GM23338 (cell line): Measurements from ENCODE around the gene FAM9C. TPM values are rescaled to one million over a fixed set of nuclear protein-coding genes. Genes with fewer than 3 reads are reported as not detected.

Experiments
- ATAC-seq: fragments of 200-7000 bp; cut with Tn5 transposase; 3 replicates; pipeline ENCODE4 v1.9.1; 2020
- DNase-seq: peaks from one replicate; pipeline ENCODE4 v3.0.0-alpha.2; 2015; ENCODE audit warnings: low spot score
- H2AFZ ChIP-seq: fragments of 200-600 bp; sonication (generic); 2 replicates; pipeline ENCODE4 v1.8.0; 2016; ENCODE audit warnings: antibody characterized with exemption, mild to moderate bottlenecking, moderate library complexity
- H3F3A ChIP-seq: fragments of 200-600 bp; sonication (generic); replicated peaks from 2 replicates; pipeline ENCODE4 v1.8.0; 2017; ENCODE audit warnings: antibody characterized with exemption, mixed run types, low read depth
- H3K27ac ChIP-seq: fragments of 200-600 bp; sonication (generic); 2 replicates; pipeline ENCODE4 v1.6.1; 2016; ENCODE audit warnings: low read depth
- H3K27me3 ChIP-seq: fragments of 200-600 bp; sonication (generic); 2 replicates; pipeline ENCODE4 v1.8.0; 2016; ENCODE audit warnings: mild to moderate bottlenecking, mixed run types, moderate library complexity; ENCODE audit not compliant: insufficient read depth
- H3K36me3 ChIP-seq: fragments of 200-600 bp; sonication (generic); 2 replicates; pipeline ENCODE4 v1.8.0; 2016; ENCODE audit warnings: mild to moderate bottlenecking; ENCODE audit not compliant: insufficient read depth
- H3K4me1 ChIP-seq: fragments of 200-600 bp; sonication (generic); 2 replicates; pipeline ENCODE4 v1.8.0; 2016; ENCODE audit warnings: mild to moderate bottlenecking, moderate library complexity; ENCODE audit not compliant: insufficient read depth
- H3K4me2 ChIP-seq: fragments of 200-600 bp; sonication (generic); 2 replicates; pipeline ENCODE4 v1.7.1; 2017; ENCODE audit warnings: mixed run types
- H3K4me3 ChIP-seq: fragments of 200-600 bp; sonication (generic); 2 replicates; pipeline ENCODE4 v1.6.1; 2016; ENCODE audit warnings: mixed run types
- H3K79me2 ChIP-seq: fragments of 200-600 bp; sonication (generic); replicated peaks from 2 replicates; pipeline ENCODE4 v1.8.0; 2017; ENCODE audit warnings: mild to moderate bottlenecking; ENCODE audit not compliant: insufficient read depth
- H3K9me2 ChIP-seq: fragments of 200-600 bp; sonication (generic); 2 replicates; pipeline ENCODE4 v1.8.0; 2017; ENCODE audit not compliant: insufficient read depth
- H4K20me1 ChIP-seq: fragments of 200-600 bp; sonication (generic); replicated peaks from 2 replicates; pipeline ENCODE4 v1.8.0; 2017; ENCODE audit warnings: mild to moderate bottlenecking; ENCODE audit not compliant: insufficient read depth
- H3K27ac Mint-ChIP-seq: 2 replicates; pipeline ENCODE4 v1.8.0; 2020; ENCODE audit warnings: inconsistent platforms, mild to moderate bottlenecking, moderate library complexity, mixed read lengths
- H3K27me3 Mint-ChIP-seq: 3 replicates; pipeline ENCODE4 v1.8.0; 2022; ENCODE audit warnings: low read depth, mild to moderate bottlenecking, moderate library complexity, mixed read lengths, inconsistent platforms; ENCODE audit not compliant: insufficient read depth, poor library complexity
- H3K36me3 Mint-ChIP-seq: 3 replicates; pipeline ENCODE4 v1.8.0; 2021; ENCODE audit warnings: low read depth, mild to moderate bottlenecking, inconsistent platforms, moderate library complexity, mixed read lengths
- H3K4me1 Mint-ChIP-seq: 3 replicates; pipeline ENCODE4 v1.8.0; 2020; ENCODE audit warnings: mild to moderate bottlenecking, inconsistent platforms, mixed read lengths
- H3K4me3 Mint-ChIP-seq: 3 replicates; pipeline ENCODE4 v1.8.0; 2021; ENCODE audit warnings: moderate library complexity, mild to moderate bottlenecking, inconsistent platforms, mixed read lengths
- H3K9me3 Mint-ChIP-seq: 3 replicates; pipeline ENCODE4 v1.8.0; 2020; ENCODE audit warnings: moderate library complexity, mild to moderate bottlenecking, inconsistent platforms, mixed read lengths
- CREB1 ChIP-seq: fragments of 250-450 bp; sonication (Bioruptor Pico); IDR thresholded peaks from 2 replicates; pipeline ENCODE4 v1.5.0; 2020; ENCODE audit warnings: low read depth, mild to moderate bottlenecking, moderate library complexity
- EZH2 ChIP-seq: fragments of 200-600 bp; sonication (generic); IDR thresholded peaks from one replicate; pipeline ENCODE4 v1.8.0; 2017; ENCODE audit warnings: antibody characterized with exemption, mild to moderate bottlenecking, low read depth; ENCODE audit not compliant: unreplicated experiment
- EZH2phosphoT487 ChIP-seq: fragments of 200-600 bp; sonication (generic); IDR thresholded peaks from one replicate; pipeline ENCODE4 v1.8.1; 2018; ENCODE audit warnings: antibody characterized with exemption; ENCODE audit not compliant: unreplicated experiment
- JUNB ChIP-seq: IDR thresholded peaks from one replicate; pipeline ENCODE4 v1.6.1; 2016; ENCODE audit warnings: antibody characterized with exemption; ENCODE audit not compliant: unreplicated experiment
- POLR2AphosphoS5 ChIP-seq: IDR thresholded peaks from 2 replicates; pipeline ENCODE4 v1.6.1; 2016; ENCODE audit warnings: antibody characterized with exemption, low read depth
- ZNF114 ChIP-seq: fragments of 250-450 bp; sonication (Bioruptor Pico); IDR thresholded peaks from 2 replicates; pipeline ENCODE4 v1.5.0; 2020; ENCODE audit warnings: mild to moderate bottlenecking, moderate library complexity
- polyA plus RNA-seq: library from polyadenylated mRNA; unstranded; fragments of >200 nt; fragmentation: Nextera tagmentation; extraction: Ambion mirVana; gene quantifications from 2 replicates; pipeline ENCODE4 v1.2.1, GENCODE V29; 2016
- total RNA-seq: library from RNA; depleted of rRNA; stranded (reverse); fragments of >200 nt; shearing (Covaris generic); gene quantifications from 2 replicates; pipeline ENCODE4 v1.2.3, GENCODE V29; 2014
- TF ChIP-seq, protein P1 (sequence below): IDR thresholded peaks from 2 replicates; pipeline ENCODE4 v1.6.1; 2016; ENCODE audit warnings: antibody characterized with exemption
- TF ChIP-seq, protein P2 (sequence below): IDR thresholded peaks from one replicate; pipeline ENCODE4 v1.6.1; 2018; ENCODE audit warnings: antibody characterized with exemption; ENCODE audit not compliant: unreplicated experiment
- TF ChIP-seq, protein P3 (sequence below), 2 experiments: fragments of 200-600 bp in 1 of 2; sonication (generic) in 1 of 2; conservative IDR thresholded peaks; 2 replicates each; pipeline versions ENCODE4 v1.5.1 to v1.6.1; 2016 to 2017; ENCODE audit warnings: antibody characterized with exemption in 2 of 2, low read depth in 2 of 2, mild to moderate bottlenecking in 2 of 2, moderate library complexity in 1 of 2
- TF ChIP-seq, protein P4 (sequence below): fragments of 250-450 bp; sonication (Bioruptor Pico); IDR thresholded peaks from 2 replicates; pipeline ENCODE4 v1.5.0; 2020; ENCODE audit warnings: mild to moderate bottlenecking, moderate library complexity

FAM9C gene
- total and polyA plus RNA-seq, 2 experiments from 2014 or later: 0.08 TPM; not detected in 1

DNA sequence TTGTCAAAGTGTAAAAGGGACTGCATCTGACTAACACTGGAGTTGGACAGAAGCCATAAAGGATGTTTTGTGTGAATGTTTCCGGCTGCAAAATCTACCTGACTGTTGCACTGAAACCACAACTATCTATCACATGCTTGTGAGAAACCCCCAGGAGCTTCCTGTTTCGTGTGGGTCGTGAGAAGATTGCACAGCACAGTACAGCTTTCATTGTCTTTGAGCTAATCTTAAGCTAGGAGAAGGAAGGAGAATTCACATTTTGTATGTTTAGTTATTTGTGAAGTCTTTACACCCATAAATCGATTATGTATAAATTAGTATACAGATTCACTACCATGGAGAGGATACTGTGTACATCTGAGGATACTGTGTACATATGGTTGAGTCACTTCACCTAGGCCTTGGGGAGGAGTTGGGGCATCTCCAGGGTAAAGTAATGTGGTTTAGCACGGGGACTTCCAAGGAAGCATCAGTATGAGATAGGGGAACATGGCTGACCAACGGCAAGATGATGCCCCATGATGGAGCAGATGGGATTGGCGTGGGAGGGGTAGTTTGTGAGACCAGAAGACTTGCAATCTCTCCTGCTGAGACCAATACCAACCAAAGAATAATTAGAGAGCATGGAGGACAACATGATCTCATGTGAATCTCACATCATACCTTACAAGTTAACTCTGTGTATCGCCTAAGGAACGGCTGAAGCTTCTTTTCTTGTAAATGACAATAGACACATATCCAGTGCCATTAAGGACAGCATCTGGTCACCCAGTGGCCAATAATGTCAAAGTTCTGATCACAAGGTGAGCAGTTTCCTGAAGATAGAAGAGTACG is 43.1 kb upstream of the FAM9C start:
- no peaks in the 10 kb centered on the region for H3K79me2 ChIP-seq
- H3K27me3 ChIP-seq: no peaks in the 10 kb centered on the region
- no peak for DNase-seq
- no peaks in the 10 kb centered on the region for H4K20me1 ChIP-seq
- ATAC-seq: no peak
- Mint-ChIP-seq H3K27ac (no peak overlapping the region), H3K9me3 (peaks cover 1% of the 10 kb centered on the region; the same call in 1 of the 3 replicates), H3K27me3 (peaks cover 2% of the 10 kb centered on the region), H3K4me3 (no peak overlapping the region), H3K4me1 (peaks cover 12% of the 10 kb centered on the region; the same call in 2 of the 3 replicates), H3K36me3 (no peaks in the 10 kb centered on the region)
- TF ChIP-seq CREB1 (no peak), POLR2AphosphoS5 (no peak), EZH2 (no peak), JUNB (no peak), EZH2phosphoT487 (no peak), ZNF114 (no peak)
- TF ChIP-seq, protein P1, sequence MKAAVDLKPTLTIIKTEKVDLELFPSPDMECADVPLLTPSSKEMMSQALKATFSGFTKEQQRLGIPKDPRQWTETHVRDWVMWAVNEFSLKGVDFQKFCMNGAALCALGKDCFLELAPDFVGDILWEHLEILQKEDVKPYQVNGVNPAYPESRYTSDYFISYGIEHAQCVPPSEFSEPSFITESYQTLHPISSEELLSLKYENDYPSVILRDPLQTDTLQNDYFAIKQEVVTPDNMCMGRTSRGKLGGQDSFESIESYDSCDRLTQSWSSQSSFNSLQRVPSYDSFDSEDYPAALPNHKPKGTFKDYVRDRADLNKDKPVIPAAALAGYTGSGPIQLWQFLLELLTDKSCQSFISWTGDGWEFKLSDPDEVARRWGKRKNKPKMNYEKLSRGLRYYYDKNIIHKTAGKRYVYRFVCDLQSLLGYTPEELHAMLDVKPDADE: no peak
- TF ChIP-seq, protein P2, sequence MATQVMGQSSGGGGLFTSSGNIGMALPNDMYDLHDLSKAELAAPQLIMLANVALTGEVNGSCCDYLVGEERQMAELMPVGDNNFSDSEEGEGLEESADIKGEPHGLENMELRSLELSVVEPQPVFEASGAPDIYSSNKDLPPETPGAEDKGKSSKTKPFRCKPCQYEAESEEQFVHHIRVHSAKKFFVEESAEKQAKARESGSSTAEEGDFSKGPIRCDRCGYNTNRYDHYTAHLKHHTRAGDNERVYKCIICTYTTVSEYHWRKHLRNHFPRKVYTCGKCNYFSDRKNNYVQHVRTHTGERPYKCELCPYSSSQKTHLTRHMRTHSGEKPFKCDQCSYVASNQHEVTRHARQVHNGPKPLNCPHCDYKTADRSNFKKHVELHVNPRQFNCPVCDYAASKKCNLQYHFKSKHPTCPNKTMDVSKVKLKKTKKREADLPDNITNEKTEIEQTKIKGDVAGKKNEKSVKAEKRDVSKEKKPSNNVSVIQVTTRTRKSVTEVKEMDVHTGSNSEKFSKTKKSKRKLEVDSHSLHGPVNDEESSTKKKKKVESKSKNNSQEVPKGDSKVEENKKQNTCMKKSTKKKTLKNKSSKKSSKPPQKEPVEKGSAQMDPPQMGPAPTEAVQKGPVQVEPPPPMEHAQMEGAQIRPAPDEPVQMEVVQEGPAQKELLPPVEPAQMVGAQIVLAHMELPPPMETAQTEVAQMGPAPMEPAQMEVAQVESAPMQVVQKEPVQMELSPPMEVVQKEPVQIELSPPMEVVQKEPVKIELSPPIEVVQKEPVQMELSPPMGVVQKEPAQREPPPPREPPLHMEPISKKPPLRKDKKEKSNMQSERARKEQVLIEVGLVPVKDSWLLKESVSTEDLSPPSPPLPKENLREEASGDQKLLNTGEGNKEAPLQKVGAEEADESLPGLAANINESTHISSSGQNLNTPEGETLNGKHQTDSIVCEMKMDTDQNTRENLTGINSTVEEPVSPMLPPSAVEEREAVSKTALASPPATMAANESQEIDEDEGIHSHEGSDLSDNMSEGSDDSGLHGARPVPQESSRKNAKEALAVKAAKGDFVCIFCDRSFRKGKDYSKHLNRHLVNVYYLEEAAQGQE: no peak
- TF ChIP-seq, protein P3, sequence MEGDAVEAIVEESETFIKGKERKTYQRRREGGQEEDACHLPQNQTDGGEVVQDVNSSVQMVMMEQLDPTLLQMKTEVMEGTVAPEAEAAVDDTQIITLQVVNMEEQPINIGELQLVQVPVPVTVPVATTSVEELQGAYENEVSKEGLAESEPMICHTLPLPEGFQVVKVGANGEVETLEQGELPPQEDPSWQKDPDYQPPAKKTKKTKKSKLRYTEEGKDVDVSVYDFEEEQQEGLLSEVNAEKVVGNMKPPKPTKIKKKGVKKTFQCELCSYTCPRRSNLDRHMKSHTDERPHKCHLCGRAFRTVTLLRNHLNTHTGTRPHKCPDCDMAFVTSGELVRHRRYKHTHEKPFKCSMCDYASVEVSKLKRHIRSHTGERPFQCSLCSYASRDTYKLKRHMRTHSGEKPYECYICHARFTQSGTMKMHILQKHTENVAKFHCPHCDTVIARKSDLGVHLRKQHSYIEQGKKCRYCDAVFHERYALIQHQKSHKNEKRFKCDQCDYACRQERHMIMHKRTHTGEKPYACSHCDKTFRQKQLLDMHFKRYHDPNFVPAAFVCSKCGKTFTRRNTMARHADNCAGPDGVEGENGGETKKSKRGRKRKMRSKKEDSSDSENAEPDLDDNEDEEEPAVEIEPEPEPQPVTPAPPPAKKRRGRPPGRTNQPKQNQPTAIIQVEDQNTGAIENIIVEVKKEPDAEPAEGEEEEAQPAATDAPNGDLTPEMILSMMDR (conservative IDR thresholded peaks at IDR 0.05; ENCODE audit: low read depth in 2 of 2): no peak
- TF ChIP-seq, protein P4, sequence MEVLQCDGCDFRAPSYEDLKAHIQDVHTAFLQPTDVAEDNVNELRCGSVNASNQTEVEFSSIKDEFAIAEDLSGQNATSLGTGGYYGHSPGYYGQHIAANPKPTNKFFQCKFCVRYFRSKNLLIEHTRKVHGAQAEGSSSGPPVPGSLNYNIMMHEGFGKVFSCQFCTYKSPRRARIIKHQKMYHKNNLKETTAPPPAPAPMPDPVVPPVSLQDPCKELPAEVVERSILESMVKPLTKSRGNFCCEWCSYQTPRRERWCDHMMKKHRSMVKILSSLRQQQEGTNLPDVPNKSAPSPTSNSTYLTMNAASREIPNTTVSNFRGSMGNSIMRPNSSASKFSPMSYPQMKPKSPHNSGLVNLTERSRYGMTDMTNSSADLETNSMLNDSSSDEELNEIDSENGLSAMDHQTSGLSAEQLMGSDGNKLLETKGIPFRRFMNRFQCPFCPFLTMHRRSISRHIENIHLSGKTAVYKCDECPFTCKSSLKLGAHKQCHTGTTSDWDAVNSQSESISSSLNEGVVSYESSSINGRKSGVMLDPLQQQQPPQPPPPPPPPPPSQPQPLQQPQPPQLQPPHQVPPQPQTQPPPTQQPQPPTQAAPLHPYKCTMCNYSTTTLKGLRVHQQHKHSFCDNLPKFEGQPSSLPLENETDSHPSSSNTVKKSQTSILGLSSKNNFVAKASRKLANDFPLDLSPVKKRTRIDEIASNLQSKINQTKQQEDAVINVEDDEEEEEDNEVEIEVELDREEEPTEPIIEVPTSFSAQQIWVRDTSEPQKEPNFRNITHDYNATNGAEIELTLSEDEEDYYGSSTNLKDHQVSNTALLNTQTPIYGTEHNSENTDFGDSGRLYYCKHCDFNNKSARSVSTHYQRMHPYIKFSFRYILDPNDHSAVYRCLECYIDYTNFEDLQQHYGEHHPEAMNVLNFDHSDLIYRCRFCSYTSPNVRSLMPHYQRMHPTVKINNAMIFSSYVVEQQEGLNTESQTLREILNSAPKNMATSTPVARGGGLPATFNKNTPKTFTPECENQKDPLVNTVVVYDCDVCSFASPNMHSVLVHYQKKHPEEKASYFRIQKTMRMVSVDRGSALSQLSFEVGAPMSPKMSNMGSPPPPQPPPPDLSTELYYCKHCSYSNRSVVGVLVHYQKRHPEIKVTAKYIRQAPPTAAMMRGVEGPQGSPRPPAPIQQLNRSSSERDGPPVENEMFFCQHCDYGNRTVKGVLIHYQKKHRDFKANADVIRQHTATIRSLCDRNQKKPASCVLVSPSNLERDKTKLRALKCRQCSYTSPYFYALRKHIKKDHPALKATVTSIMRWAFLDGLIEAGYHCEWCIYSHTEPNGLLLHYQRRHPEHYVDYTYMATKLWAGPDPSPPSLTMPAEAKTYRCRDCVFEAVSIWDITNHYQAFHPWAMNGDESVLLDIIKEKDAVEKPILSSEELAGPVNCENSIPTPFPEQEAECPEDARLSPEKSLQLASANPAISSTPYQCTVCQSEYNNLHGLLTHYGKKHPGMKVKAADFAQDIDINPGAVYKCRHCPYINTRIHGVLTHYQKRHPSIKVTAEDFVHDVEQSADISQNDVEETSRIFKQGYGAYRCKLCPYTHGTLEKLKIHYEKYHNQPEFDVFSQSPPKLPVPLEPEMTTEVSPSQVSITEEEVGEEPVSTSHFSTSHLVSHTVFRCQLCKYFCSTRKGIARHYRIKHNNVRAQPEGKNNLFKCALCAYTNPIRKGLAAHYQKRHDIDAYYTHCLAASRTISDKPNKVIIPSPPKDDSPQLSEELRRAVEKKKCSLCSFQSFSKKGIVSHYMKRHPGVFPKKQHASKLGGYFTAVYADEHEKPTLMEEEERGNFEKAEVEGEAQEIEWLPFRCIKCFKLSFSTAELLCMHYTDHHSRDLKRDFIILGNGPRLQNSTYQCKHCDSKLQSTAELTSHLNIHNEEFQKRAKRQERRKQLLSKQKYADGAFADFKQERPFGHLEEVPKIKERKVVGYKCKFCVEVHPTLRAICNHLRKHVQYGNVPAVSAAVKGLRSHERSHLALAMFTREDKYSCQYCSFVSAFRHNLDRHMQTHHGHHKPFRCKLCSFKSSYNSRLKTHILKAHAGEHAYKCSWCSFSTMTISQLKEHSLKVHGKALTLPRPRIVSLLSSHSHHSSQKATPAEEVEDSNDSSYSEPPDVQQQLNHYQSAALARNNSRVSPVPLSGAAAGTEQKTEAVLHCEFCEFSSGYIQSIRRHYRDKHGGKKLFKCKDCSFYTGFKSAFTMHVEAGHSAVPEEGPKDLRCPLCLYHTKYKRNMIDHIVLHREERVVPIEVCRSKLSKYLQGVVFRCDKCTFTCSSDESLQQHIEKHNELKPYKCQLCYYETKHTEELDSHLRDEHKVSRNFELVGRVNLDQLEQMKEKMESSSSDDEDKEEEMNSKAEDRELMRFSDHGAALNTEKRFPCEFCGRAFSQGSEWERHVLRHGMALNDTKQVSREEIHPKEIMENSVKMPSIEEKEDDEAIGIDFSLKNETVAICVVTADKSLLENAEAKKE: no peak
- H3K36me3 ChIP-seq: no peaks in the 10 kb centered on the region
- H3K4me2 ChIP-seq: no peak overlapping the region
- peaks cover 7% of the 10 kb centered on the region for H3K4me1 ChIP-seq
- no peak overlapping the region for H2AFZ ChIP-seq
- no peak overlapping the region for H3K4me3 ChIP-seq
- H3K9me2 ChIP-seq: no peaks in the 10 kb centered on the region
- H3F3A ChIP-seq: no peaks in the 10 kb centered on the region
- H3K27ac ChIP-seq: no peak overlapping the region
